GM19397 (cell line): ENCODE results near the gene SLF1.
A peak's percentile ranks its signal among the peaks of the same experiment; 100 is the strongest.

Experiments
- ATAC-seq: cut with Tn5 transposase; IDR thresholded peaks from one replicate; pipeline ENCODE4 v1.9.1; 2021; ENCODE audit warnings: mild to moderate bottlenecking, moderate library complexity; ENCODE audit not compliant: unreplicated experiment

The SLF1 gene

DNA sequence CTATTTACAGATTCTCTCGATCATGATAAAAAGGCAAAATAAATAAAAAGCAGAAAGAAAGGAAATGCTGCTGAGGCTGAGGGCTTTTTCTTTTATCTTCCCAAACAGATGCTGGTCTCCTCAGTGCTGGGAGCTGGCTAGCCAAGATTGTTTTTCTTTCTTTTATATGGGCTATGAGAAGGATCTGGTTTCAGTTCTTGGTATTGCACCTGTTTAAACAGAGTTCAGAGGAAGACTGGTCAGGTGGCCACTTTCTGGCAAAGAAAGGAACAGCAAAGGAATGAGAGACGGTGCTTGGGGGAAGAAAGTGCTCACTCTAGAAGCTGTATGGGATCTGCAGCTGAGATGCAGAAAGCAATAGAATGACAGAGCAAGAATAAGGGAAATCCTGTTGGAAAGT is 88.9 kb downstream of the SLF1 start:
- peak; percentile 34 for ATAC-seq

DNA sequence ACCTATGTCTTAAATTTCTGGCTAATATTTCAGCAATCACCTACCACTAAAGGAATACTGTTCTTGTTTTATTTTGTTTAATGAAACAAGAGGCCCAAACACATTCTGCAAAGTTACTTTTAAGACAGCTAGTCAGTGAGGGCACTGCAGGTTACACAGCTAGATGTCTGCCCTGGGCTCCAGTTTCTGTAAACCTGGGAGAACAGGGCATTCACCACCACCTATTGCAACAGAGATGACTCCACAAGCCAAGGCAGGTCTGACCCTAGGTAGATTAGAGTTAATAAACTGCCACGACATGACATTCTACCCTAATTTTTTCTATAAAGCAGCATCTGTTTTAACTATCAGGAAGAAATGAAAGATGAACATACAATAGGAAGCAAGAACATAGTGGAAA is 90.8 kb downstream of the SLF1 start:
- no peak for ATAC-seq

DNA sequence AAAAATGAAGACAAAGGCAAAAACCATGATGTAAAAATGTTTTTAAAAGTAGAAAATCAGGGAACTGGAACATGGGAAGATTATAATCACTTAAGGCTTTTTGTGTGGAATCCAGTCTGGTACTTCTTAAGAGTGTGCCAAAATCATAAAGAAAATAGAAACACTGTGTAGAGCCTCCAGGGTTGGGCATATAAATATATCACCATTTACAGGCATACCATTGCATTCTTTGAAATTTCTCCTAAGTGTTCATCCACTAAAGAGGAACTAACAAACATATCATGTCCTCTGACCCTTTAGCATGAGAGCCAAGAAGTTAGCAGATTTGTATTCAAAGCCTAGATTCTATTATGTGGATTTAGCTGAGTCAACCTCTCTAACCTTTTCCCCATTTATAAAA is 93.3 kb downstream of the SLF1 start:
- no peak for ATAC-seq

DNA sequence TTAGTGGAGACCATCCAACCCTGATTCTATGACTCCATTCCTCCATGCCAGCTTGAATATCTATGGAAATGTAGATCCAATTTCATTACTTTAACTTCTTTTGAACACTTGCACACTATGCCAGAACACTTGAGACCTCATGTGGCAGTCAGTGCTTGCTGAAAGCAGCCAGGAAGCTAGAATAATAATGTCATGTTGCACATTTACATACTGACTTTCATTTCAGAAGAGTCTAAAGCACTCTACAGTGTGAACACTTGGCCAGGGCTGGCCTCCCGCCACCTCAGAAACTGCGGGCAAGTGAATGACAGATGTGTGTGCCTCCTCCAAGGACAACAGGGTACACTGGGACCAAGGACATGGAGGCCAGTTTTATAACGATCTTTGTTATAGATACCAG is 97.3 kb downstream of the SLF1 start:
- ATAC-seq, result no peak

DNA sequence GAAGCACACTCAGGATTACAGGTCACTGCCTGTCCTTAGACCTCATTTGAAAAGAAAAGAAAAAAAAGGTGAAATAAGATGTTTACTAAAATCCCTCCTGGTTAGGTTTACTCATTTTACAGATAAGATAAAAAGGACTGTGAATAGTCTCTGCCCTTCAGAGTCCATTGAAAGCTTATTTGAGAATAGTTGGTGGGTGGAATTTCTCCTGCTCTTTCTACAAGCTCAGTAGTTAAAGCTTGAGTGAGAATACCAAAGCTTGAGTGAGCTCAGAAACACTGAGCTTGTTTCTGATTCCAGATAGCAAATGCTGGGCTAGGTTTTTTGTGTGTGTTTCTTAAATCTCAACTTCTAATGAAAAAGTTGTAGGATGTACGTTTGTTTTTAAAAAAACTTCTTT is 106.7 kb downstream of the SLF1 start:
- ATAC-seq, result no peak

DNA sequence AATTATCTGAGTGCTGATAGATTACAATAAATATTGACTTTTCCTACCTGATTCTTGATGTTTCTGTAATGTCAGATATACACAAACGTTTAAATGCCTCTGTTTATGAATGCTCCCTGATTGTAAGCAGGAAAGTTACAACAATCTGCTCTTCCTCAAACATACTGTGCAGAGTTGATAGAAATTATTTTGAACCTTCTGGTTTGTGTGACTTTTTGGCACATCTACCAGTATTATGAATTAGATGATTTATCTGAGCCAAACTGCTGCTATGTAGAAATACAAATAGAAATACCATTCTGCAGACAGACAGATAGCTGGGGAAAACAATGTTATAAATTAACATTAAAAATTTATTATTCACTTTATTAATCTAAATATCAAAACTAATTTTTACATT is 113.0 kb downstream of the SLF1 start:
- no peak for ATAC-seq

DNA sequence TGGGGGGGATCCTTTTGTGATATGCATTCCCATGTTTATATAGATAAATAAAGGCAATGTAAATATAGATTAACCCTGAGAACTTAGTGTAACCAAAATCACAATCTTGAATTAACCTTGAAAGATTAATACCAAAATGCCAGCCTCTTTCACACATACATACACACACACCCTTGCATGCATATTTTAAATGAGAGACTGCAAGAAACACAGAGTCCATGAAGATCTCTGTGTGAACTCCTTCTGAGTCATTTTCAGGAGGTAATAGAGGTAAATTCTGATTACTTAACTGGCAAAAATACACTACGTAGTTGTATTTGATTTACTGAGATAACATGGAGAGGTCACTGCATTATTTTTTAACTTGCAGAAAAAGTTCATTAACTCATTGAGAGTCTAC is 118.0 kb downstream of the SLF1 start:
- no peak for ATAC-seq

DNA sequence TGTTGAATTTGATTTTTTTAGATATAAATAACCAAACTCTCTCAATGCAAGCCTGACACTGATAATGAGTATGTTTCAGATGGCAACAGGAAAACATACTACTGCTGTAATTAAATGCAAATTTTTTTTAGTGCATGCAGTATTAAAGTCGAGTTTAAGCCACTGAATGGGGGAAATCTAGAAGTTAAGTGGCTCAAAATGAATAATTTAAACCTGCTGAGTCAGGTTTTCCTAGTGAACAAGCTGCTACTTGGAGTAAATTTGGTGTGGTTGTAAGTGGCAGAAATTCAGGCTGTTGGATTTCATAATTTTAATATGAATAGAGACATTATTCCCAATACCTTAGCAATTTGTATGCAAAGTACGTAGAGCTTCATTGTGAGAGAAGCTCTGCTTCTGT is 121.8 kb downstream of the SLF1 start:
- ATAC-seq, result no peak

DNA sequence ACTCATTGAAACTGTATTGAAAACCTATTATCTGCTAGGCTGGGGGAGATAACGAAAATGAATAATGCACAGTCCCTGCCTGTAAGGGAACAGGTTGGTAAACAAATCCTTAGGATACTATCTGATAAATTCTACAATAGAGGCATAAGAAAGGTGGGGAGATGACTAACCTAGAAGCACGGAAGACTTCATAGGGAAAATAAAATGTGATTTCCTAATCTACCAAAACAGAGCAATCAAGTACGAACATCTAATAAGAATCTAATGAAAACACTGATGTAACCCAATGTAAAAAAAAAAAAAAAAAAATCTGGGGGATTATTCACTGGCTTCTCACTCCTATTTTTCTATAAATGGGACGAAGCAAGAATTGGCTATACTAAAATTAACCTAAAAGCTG is 124.4 kb downstream of the SLF1 start:
- ATAC-seq, result no peak

DNA sequence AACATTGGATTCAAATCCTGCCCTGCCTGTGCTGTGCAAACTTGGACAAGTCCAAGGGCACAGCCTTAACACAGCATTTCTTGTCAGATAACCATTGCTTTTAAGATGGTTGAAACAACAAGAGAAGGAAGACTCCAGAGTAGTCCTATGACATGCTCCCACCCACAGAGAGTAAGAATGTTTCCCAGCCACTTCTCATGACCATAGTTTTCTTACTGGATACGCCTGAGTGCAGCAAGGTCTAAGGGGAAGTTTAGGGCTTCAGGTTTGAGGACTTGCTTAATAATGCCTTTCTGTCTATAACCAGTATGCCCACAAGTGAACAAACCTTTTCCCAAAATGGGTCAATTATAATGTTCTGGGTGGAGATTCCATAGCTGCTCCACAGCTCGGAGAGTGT is 126.4 kb downstream of the SLF1 start:
- ATAC-seq, result no peak

DNA sequence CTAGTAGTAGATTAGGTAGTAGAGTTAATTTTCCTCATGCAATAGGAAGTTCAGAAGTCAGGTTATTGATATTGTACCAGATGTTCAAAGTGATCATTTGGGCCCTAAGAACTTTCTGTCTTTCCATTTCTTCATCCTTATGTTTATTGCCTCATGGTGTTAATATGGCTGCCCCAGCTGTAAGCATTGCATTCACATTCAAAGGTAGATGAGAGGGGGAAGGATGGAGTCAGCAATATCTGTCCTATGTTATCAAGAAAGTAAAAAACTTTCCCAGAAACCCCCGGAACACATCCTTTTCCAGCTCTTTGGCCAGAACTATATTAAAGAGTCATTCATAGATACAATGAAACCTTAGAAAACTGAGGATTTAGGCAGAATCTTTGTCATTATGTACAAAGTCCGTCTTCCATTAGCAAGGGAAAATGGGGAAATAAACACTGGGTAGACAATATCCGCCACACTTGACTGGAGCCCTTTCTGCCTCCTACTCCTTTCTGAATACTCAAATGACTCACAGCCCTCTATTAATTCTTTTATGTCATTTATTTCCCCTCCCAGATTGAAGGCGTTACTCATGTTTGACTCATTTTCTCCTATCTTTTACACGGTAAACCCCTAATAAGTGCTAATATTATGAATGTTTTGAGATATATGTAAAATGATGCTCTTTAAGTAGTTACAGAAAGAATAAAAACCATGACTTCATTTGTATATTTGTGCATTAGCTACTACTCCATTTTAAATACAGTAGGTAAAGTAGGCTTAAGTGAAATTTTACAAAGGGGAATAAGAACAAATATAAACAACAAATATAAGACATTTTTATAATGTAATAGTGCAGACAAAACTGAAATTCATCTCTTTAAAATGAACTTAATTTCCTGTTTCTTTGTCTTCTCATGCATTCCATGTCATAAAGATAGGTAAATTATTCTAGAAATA is 127.6 kb downstream of the SLF1 start:
- ATAC-seq, result peak; percentile 55

DNA sequence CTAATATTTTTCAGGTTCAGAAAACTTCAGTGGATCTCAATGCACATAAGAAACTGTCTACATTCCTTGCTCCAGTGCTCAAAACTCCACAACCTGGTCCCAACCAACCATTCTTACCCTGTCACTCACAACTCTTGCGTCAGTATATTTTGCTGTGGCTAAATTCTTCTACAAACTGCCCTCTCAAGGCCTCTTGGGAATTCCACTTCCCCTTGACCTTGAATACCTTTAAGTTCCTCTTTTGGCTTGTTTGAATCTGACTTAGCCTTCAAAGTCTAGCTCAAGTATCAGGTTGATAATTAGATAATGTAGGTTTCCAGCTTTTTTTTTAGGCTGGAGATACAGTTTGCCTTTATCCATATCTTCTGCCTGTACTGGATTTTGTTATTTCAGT is 128.3 kb downstream of the SLF1 start:
- peak; percentile 38 for ATAC-seq
